ENCODE results near the gene PKN1.

DNA sequence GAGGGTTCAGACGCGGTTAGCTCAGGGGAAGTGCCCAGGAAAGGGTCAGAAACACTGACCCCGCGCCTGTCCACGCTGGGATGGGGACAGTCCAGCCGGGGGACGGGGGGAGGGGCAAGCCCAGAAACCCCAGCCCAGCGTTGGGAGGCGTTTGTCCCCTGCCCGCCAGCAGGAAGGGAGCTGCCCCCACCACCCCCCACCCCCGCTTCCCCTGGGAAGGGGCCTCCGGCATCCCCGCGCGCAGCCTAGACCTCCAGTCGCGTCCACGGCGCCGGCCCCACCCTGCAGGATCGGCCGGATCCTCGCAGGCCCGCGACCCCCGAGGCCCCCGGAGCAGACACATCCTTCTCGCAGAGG lies 62.5 kb downstream of the PKN1 start:
- TF ChIP-seq EZH2 (IDR thresholded peaks at IDR 0.05) (no peak), POLR2AphosphoS5 (IDR thresholded peaks at IDR 0.05; ENCODE audit: borderline replicate concordance, low read depth, low read length) (no peak)

Measured in SK-N-MC (cell line).